HG02885 (cell line): Measurements from ENCODE around the gene AIDA.
A peak's percentile ranks its signal among the peaks of the same experiment; 100 is the strongest.
"Not testable (repeated sequence)": the region's sequence is repeated elsewhere in the genome, so short reads cannot be mapped to it uniquely, and the experiment has no call there.

ENCODE experiments used
- ATAC-seq: cut with Tn5 transposase; IDR thresholded peaks from one replicate; pipeline ENCODE4 v1.9.1; 2021; ENCODE audit warnings: mild to moderate bottlenecking; ENCODE audit not compliant: unreplicated experiment, poor library complexity

AIDA gene

GRCh38 chr1:222713091-222713961 lies 1.0 kb upstream of the AIDA start:
- ATAC-seq: peak; percentile 64

- ATAC-seq: peak; percentile 35
These were observed 705 bp downstream of the AIDA start for GRCh38 chr1:222711319-222712252.

GRCh38 chr1:222709700-222710153 lies 2.6 kb downstream of the AIDA start:
- no peak for ATAC-seq

- no peak for ATAC-seq
These were observed 5.5 kb downstream of the AIDA start for GRCh38 chr1:222706815-222707214.

- no peak for ATAC-seq
These were observed 8.0 kb downstream of the AIDA start for GRCh38 chr1:222704260-222704659.

- ATAC-seq: no peak
These were observed 10.1 kb downstream of the AIDA start for GRCh38 chr1:222702210-222702609.

GRCh38 chr1:222697826-222698225 lies 14.5 kb downstream of the AIDA start:
- no peak for ATAC-seq

GRCh38 chr1:222697203-222697602 lies 15.1 kb downstream of the AIDA start:
- no peak for ATAC-seq

GRCh38 chr1:222696741-222697140 lies 15.6 kb downstream of the AIDA start:
- ATAC-seq: no peak

GRCh38 chr1:222694927-222695326 lies 17.4 kb downstream of the AIDA start:
- no peak for ATAC-seq

- ATAC-seq: no peak
These were observed 21.3 kb downstream of the AIDA start for GRCh38 chr1:222691016-222691415.

- no peak for ATAC-seq
These were observed 32.2 kb downstream of the AIDA start for GRCh38 chr1:222680080-222680479.

- no peak for ATAC-seq
These were observed 42.2 kb downstream of the AIDA start for GRCh38 chr1:222670110-222670509.

GRCh38 chr1:222669107-222669506 lies 43.2 kb downstream of the AIDA start:
- not testable (repeated sequence) for ATAC-seq

GRCh38 chr1:222668184-222668583 lies 44.1 kb downstream of the AIDA start:
- not testable (repeated sequence) for ATAC-seq

- ATAC-seq: no peak
These were observed 46.3 kb downstream of the AIDA start for GRCh38 chr1:222665964-222666363.

GRCh38 chr1:222663431-222663934 lies 48.8 kb downstream of the AIDA start:
- ATAC-seq: no peak

- ATAC-seq: no peak
These were observed 54.4 kb downstream of the AIDA start for GRCh38 chr1:222657899-222658298.

GRCh38 chr1:222656391-222657155 lies 55.7 kb downstream of the AIDA start:
- ATAC-seq: no peak

GRCh38 chr1:222654849-222655248 lies 57.4 kb downstream of the AIDA start:
- peak; percentile 94 for ATAC-seq
